DMS114 treated with DMSO at 0.1 percent for 48 hours (cell line): ENCODE data around the gene TSPAN14.
"Not testable (repeated sequence)": the region's sequence is repeated elsewhere in the genome, so short reads cannot be mapped to it uniquely, and the experiment has no call there.

ENCODE experiments used
- DNase-seq: peaks from one replicate; lab custom pipeline; 2025; ENCODE audit not compliant: unreplicated experiment; lab: John Stamatoyannopoulos, UW

The TSPAN14 gene

GRCh38 chr10:80520661-80521470, 66.8 kb downstream of the TSPAN14 start:
- no peak for DNase-seq

- DNase-seq = no peak
Measured at GRCh38 chr10:80522756-80523363, 68.8 kb downstream of the TSPAN14 start.

GRCh38 chr10:80523773-80524172, 69.7 kb downstream of the TSPAN14 start:
- DNase-seq = no peak

GRCh38 chr10:80524190-80524909, 70.2 kb downstream of the TSPAN14 start:
- DNase-seq = no peak

- DNase-seq = no peak
Measured at GRCh38 chr10:80526218-80526617, 72.1 kb downstream of the TSPAN14 start.

- no peak for DNase-seq
Measured at GRCh38 chr10:80526742-80527141, 72.6 kb downstream of the TSPAN14 start.

GRCh38 chr10:80528185-80528700, 74.1 kb downstream of the TSPAN14 start:
- DNase-seq = no peak

- no peak for DNase-seq
Measured at GRCh38 chr10:80528901-80529300, 74.8 kb downstream of the TSPAN14 start.

GRCh38 chr10:80529604-80530003, 75.5 kb downstream of the TSPAN14 start:
- DNase-seq = no peak

GRCh38 chr10:80530251-80530650, 76.1 kb downstream of the TSPAN14 start:
- DNase-seq = no peak

- no peak for DNase-seq
Measured at GRCh38 chr10:80530816-80531215, 76.7 kb downstream of the TSPAN14 start.

GRCh38 chr10:80532571-80532970, 78.5 kb downstream of the TSPAN14 start:
- DNase-seq = no peak

GRCh38 chr10:80534059-80534458, 79.9 kb downstream of the TSPAN14 start:
- DNase-seq = not testable (repeated sequence)

GRCh38 chr10:80534646-80535045, 80.5 kb downstream of the TSPAN14 start:
- not testable (repeated sequence) for DNase-seq

GRCh38 chr10:80535671-80536360, 81.7 kb downstream of the TSPAN14 start:
- DNase-seq = no peak

GRCh38 chr10:80536361-80536835, 82.3 kb downstream of the TSPAN14 start:
- no peak for DNase-seq

- DNase-seq = no peak
Measured at GRCh38 chr10:80537086-80537735, 83.1 kb downstream of the TSPAN14 start.

- DNase-seq = no peak
Measured at GRCh38 chr10:80537736-80538480, 83.8 kb downstream of the TSPAN14 start, which contains the start of gene SH2D4B. SH2D4B (plus strand) TSS chr10:80537902; CDS start chr10:80538332, 430 bp downstream.

- DNase-seq = no peak
Measured at GRCh38 chr10:80538481-80539185, 84.5 kb downstream of the TSPAN14 start.
